Stimulated activated CD8-positive, alpha-beta memory T cell treated with anti-CD3 and anti-CD28 coated beads, Interleukin-7, amount 100 ng/mL, for 48 hours (primary cell): ENCODE data around the gene ETS1.

Source experiments
- DNase-seq, 2 donors: peaks; one replicate each; pipeline ENCODE4 v3.0.0-alpha.2; 2020; ENCODE audit warnings: low read depth in 1 of 2; ENCODE audit errors: extremely low read depth in 1 of 2

Gene ETS1

GRCh38 chr11:128504486-128504885, 82.9 kb downstream of the ETS1 start:
- no peak for DNase-seq

- no peak for DNase-seq
Observed at GRCh38 chr11:128503245-128503991, 83.9 kb downstream of the ETS1 start.

DNA sequence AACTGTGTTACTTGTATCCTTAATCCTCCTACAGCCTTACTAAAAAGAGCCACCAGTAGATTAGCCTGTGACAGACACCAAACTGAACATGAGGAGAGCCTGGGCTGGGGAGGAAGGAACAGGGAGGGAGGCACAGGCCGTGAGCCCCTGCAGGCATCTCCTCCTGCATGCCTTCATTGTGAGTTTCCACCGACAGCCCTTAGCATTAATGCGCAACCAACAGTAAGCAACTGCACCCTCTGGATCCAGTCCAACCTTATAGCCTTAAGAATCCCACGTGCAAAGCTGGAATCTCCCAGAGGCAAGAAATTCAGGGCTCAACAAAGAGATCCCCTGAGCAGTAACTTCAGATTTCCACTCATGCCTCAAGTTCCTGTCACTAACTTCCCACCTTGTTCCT, 84.6 kb downstream of the ETS1 start:
- no peak for DNase-seq

GRCh38 chr11:128501632-128502549, 85.5 kb downstream of the ETS1 start:
- no peak for DNase-seq

DNA sequence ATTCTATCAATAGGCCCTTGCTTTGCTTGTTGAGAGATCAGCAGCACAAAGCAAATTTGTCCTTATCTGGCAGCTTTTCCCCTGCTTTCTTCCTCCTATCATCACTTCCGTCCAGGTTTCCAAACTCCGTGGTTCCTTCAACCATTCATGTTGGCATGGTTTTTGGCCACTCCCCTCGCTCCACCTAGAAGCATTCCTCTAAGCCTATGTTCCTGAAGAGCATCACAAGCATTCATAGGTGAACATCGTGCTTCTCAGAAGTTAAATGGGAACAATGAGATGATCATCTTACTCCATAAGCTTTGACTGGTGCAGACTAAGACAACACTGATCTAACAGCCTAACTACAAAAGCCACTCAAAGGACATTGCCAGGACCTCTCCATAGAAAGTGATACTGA, 86.3 kb downstream of the ETS1 start:
- no peak for DNase-seq

DNA sequence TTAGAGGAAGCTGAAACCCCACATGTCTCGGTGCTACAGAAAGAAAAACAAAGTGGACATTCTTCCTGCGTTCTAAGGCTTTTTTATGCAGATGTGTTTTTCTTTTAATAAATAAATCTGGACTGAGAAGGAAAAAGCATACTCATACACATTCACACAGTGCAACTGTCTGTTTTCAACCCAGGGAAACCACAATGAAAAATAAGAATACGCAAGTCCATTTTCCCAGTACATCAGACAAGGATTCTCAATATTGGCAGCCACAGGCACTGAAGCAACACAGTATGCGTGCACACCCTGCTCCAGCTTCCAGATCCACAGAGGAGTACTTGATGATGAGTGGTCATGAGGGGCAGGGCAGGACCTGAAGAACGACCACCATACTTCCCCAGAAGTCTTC, 86.9 kb downstream of the ETS1 start:
- DNase-seq: no peak

DNA sequence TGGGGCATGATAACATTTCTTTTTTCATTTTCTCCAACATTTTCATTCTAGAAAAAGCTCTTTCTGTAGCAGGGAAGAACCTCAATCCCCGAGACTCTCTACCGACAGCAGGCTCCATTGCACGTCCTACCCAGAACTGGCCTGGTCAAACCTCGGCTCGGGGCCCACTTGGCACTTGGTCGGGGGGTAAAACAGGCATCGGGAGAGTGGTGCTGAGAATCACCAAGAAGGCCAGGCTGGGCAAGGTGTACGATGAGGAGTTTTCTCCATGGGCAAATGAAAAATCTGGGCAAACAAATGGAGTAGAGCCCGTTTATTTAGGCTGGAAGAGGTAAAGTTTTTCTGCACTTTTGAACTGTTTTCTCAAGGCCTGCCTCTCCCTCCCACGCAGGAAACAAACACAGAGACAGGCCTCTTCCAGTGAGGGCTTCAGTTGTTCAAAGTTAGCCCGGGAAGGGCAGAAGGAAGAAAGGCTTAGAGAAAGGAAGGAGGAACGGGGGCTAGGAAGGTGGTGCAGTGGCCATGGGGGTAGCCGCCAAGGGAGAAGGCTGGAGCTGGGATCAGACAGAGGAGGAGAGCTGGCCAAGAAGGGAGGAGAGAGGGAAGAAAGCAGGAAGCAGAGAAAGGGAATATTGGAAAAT, 87.6 kb downstream of the ETS1 start:
- no peak for DNase-seq

DNA sequence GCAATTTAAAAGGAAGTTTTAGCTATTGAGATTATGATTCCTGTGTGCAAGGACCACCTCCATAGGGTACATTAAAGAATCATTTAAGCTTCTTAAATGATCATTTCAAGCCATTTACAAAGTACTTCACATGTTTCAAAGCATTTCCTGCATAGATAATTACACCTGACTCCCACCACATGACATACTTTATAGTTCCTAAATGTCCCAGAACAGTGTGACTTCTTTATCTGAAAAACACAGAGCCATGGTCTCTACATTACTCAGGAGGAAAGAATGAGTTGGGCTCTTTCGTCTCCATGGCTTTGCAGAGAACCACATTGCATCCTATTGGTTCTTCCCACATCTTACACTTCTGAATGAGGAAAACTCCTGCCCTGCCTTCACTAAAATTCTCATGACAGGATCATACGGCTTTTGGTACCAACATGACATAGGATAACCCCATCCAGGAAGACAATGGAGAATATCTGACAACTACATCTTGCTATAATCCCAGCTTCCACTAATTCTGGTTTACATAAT, 88.6 kb downstream of the ETS1 start:
- no peak for DNase-seq

- no peak for DNase-seq
Observed at GRCh38 chr11:128497776-128498095, 89.6 kb downstream of the ETS1 start.

GRCh38 chr11:128497061-128497775, 90.1 kb downstream of the ETS1 start:
- no peak for DNase-seq

GRCh38 chr11:128496692-128497060, 90.7 kb downstream of the ETS1 start:
- no peak for DNase-seq

- DNase-seq: no peak
Observed at GRCh38 chr11:128496249-128496648, 91.1 kb downstream of the ETS1 start.

GRCh38 chr11:128494418-128495332, 92.7 kb downstream of the ETS1 start:
- DNase-seq: no peak

- DNase-seq: no peak
Observed at GRCh38 chr11:128493570-128493965, 93.8 kb downstream of the ETS1 start.

DNA sequence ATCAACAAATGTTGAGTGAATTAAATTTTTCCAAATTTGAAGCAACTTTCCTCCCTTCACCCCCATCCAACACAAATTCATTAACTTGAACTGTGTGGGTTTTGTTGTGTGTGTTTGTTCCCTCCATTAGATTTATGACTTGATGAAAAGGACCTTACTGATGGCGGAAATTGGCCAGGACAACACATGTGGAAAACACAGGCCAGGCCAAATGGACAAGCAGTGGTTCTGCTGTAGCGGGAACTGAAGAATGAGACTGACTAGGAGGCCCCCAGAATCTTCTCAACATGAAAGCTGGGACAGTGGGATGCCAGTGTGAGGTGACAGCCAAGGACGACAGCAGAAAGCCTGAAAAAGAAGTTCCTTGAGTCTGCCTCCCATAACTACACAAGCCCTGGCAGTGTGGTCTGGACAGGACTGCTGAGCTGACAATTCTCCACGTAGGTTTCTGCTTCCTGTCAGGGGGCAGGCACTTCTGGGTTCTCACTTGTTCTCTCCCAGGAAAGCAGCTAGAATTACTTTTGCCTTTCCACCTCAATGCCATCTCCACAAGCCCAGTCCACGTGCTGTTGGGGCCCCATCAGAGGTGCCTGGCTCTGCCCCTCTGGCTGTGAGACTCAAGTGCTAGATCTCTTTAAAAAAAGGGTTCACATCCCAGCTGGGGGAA, 94.3 kb downstream of the ETS1 start:
- no peak for DNase-seq

DNA sequence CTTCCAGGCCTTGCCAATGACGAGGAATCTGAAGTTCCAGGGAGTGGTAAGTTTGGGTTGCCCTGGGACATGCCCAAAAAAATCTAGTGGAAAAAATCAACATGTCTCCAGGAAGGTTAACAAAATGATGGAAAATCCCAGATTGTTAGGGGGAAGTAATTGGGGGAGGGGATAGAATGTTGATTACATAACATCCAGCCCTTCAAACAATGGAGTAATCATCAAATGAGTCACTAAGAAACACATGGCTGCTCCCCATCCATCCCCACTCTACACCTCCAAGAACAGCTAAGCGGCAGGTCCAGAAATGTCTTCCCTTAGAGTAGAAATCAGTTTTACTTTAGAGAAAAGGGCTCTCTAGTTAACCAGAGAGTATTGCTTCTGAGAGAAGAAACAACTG, 94.9 kb downstream of the ETS1 start:
- DNase-seq: no peak

GRCh38 chr11:128491195-128491936, 96.0 kb downstream of the ETS1 start:
- no peak for DNase-seq

GRCh38 chr11:128490092-128490491, 97.3 kb downstream of the ETS1 start:
- no peak for DNase-seq

DNA sequence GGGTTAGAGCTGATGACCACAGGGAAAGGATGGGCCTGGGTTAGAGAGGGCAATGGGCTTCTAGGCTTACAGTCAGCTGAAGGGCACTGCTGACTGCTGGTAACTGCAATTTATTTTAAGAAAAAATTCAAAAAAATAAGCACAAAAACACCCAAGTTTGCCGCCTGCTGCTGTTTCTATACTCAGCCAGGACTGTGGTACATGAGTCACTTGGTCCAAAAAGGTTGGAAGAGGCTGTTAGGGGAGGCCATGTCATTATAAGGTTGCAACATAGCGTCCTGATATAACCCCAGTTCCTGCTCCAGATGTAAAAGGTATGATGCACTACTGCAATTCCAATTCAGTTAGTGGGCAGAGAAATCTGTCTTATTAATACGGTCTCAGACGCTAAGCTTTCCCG, 98.9 kb downstream of the ETS1 start:
- no peak for DNase-seq
